Stimulated activated CD4-positive, alpha-beta T cell treated with anti-CD3 and anti-CD28 coated beads, Interleukin-15, amount 100 ng/mL, for 48 hours (primary cell): ENCODE data around the gene SREBF2.

ENCODE experiments used
- DNase-seq, 2 donors: peaks; one replicate each; pipeline ENCODE4 v3.0.0-alpha.2; 2020; ENCODE audit warnings: low read depth in 2 of 2

SREBF2 gene

GRCh38 chr22:41832553-41833368 is at the start of gene SREBF2:
Gene SREBF2 (plus strand): TSS chr22:41833105. CDS start chr22:41833271, 166 bp downstream.
- peak; percentile 99 for DNase-seq

GRCh38 chr22:41787331-41787730 is 45.6 kb upstream of the SREBF2 start:
- DNase-seq, result no peak

DNA sequence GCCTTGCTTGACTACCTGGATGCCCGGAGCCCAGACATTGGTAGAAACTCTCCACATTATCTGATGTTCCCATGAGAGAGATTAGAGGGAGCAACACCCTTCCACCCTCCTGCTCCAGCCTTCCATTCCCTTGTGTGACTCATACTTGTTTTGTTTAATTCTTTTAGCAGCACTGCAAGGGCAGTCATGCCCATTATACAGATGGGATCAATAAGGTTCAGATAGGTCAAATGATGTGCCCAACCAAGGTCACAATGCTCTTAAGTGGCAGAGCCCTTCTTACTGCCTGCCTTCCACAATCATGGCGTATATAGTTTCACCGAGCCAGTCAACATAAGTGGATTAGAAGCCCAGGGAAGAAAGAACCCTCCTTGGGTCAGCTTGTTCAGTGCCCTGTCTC is 39.0 kb upstream of the SREBF2 start:
- no peak for DNase-seq

GRCh38 chr22:41798736-41799135 is 34.2 kb upstream of the SREBF2 start:
- DNase-seq, result no peak

- DNase-seq, result peak in 1 of 2 donors; percentile 10
Measured at GRCh38 chr22:41799486-41800347, 33.2 kb upstream of the SREBF2 start.

GRCh38 chr22:41800348-41801146 is 32.4 kb upstream of the SREBF2 start, which contains the start of gene CCDC134:
Gene CCDC134 (plus strand): TSS chr22:41800679. CDS start chr22:41808891, 8,212 bp downstream.
- DNase-seq, result peak; percentile 77 to 92

- DNase-seq, result no peak
Measured at GRCh38 chr22:41801147-41801819, 31.6 kb upstream of the SREBF2 start.

- no peak for DNase-seq
Measured at GRCh38 chr22:41801886-41802285, 31.0 kb upstream of the SREBF2 start.

DNA sequence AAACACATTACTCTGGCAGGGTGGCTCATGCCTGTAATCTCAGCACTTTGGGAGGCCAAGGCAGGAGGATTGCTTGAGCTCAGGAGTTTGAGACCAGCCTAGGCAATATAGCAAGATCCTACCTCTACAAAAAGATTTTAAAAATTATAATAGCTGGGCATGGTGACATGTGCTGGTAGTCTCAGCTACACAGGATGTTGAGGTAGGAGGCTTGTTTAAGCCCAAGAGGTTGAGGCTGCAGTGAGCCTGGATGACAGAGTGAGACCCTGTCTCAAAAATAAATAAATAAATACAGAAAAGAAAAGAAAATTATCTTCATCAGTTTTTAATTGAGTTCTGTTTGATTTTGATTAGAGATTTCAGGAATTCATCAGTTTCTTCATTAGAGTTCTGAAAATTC is 27.3 kb upstream of the SREBF2 start:
- no peak for DNase-seq

GRCh38 chr22:41808400-41808799 is 24.5 kb upstream of the SREBF2 start:
- no peak for DNase-seq

GRCh38 chr22:41810022-41810421 is 22.9 kb upstream of the SREBF2 start:
- DNase-seq, result no peak

- no peak for DNase-seq
Measured at GRCh38 chr22:41812805-41813545, 19.9 kb upstream of the SREBF2 start.

DNA sequence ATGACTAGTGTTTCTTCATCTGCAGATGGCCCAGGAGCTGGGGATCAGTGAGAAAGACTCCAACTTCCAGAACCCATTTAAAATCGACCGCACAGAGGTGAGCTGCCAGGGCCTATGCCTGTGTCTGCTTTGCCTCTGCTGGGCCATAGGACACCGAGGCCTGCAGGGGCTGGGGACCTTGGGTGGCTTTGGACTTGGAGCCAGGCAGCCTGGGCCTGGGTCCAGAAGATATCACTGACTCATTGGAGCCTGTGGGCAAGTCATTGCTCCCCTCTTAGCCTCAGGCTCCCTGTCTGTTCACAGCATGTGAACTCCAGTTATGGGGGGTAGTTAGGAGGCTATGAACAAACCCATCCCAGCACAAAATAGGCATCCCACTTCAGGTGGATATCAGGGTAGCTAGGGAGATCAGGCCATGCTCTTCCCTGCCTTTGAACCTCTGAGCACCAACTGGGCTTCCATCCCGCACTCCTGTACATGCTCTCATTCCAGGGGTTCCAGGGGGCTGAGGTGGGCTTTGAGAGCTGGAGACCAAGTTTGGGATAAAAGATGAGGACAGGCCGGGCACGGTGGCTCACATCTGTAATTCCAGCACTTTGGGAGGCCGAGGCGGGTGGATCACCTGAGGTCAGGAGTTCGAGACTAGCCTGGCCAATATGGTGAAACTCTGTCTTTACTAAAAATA is 19.0 kb upstream of the SREBF2 start:
- no peak for DNase-seq

GRCh38 chr22:41815716-41816115 is 17.2 kb upstream of the SREBF2 start:
- no peak for DNase-seq

- no peak for DNase-seq
Measured at GRCh38 chr22:41816241-41816640, 16.7 kb upstream of the SREBF2 start.

GRCh38 chr22:41816871-41817270 is 16.0 kb upstream of the SREBF2 start:
- no peak for DNase-seq

DNA sequence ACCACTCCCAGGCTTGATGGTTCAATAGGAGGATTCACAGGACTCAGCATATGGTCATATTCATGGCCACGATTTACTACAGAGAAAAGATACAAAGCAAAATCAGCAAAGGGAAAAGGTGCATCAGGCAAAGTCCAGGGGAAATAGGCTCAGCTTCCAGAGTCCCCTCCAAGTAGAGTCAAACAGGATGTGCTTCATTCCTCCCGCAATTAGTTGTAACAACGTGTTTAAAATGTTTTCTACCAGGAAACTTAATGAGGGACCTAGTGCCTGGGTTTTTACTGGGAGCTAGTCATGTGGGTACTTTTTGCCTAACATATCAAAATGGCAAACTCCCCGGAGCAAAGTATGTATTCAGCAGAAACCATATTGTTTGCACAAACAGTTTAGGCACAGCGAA is 14.9 kb upstream of the SREBF2 start:
- no peak for DNase-seq

DNA sequence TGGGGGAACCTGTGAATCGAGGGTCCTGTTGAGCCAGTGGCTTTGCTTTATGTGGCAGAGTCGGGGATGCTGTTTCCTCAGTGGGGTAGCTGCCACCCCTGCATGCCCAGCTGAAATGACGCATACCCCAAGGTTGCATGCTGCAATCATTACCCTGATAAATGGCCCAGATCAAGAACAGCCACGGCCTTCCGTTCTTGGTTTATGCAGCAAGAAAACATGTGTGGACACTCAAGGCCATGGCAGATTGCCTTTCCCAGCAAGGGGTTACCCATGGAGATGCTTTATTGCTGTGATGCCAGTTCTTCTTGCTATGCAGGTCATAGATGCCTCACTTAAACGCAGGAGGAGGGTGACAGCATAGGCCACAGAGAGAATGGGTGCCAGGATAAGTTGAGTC is 14.3 kb upstream of the SREBF2 start:
- no peak for DNase-seq

- DNase-seq, result no peak
Measured at GRCh38 chr22:41819257-41819656, 13.6 kb upstream of the SREBF2 start.

- no peak for DNase-seq
Measured at GRCh38 chr22:41820447-41820846, 12.5 kb upstream of the SREBF2 start.
